Smooth muscle cell (in vitro differentiated cells): Measurements from ENCODE around the gene ADAM12. TPM values are rescaled to one million over a fixed set of nuclear protein-coding genes. Genes with fewer than 3 reads are reported as not detected.

Source experiments
- DNase-seq: peaks from one replicate; lab custom pipeline; 2025; ENCODE audit not compliant: unreplicated experiment; lab: John Stamatoyannopoulos, UW
- H2AFZ ChIP-seq: fragments of 200-600 bp; sonication (generic); 2 replicates; pipeline ENCODE4 v1.6.0; 2016; ENCODE audit warnings: antibody characterized with exemption, low read depth, mild to moderate bottlenecking
- H3F3A ChIP-seq: fragments of 200-600 bp; sonication (generic); 2 replicates; pipeline ENCODE4 v1.6.0; 2017; ENCODE audit warnings: antibody characterized with exemption, low read depth
- H3K27ac ChIP-seq: fragments of 200-600 bp; sonication (generic); 2 replicates; pipeline ENCODE4 v1.5.1; 2016; ENCODE audit warnings: low read depth, mild to moderate bottlenecking
- H3K27me3 ChIP-seq: fragments of 200-600 bp; sonication (generic); 2 replicates; pipeline ENCODE4 v1.6.1; 2016; ENCODE audit warnings: low read depth, mild to moderate bottlenecking
- H3K36me3 ChIP-seq: fragments of 200-600 bp; sonication (generic); 2 replicates; pipeline ENCODE4 v1.5.1; 2016; ENCODE audit warnings: low read depth
- H3K4me1 ChIP-seq: fragments of 200-600 bp; sonication (generic); 2 replicates; pipeline ENCODE4 v1.5.1; 2016; ENCODE audit warnings: low read depth
- H3K4me2 ChIP-seq: fragments of 200-600 bp; sonication (generic); 2 replicates; pipeline ENCODE4 v1.6.0; 2016; ENCODE audit warnings: mild to moderate bottlenecking
- H3K4me3 ChIP-seq: fragments of 200-600 bp; sonication (generic); 2 replicates; pipeline ENCODE4 v1.5.1; 2016; ENCODE audit warnings: mild to moderate bottlenecking
- H3K79me2 ChIP-seq: fragments of 200-600 bp; sonication (generic); 2 replicates; pipeline ENCODE4 v1.6.0; 2016; ENCODE audit warnings: low read depth, mild to moderate bottlenecking
- H3K9ac ChIP-seq: fragments of 200-600 bp; sonication (generic); 2 replicates; pipeline ENCODE4 v1.6.0; 2016; ENCODE audit warnings: low read depth
- H3K9me3 ChIP-seq: fragments of 200-600 bp; sonication (generic); replicated peaks from 2 replicates; pipeline ENCODE4 v1.5.1; 2016; ENCODE audit warnings: low read depth
- H4K20me1 ChIP-seq: fragments of 200-600 bp; sonication (generic); 2 replicates; pipeline ENCODE4 v1.6.0; 2016; ENCODE audit warnings: low read depth
- CTCF ChIP-seq: fragments of 200-600 bp; sonication (generic); IDR thresholded peaks from 2 replicates; pipeline ENCODE4 v1.5.1; 2017; ENCODE audit warnings: borderline replicate concordance, mild to moderate bottlenecking, antibody characterized with exemption; ENCODE audit not compliant: insufficient read depth, poor library complexity, severe bottlenecking
- WGBS: methylation state at CpG from one replicate; pipeline ENCODE4 v1.1.7; 2016; ENCODE audit warnings: low lambda C conversion rate; 5-methylcytosine and 5-hydroxymethylcytosine counted together
- polyA plus RNA-seq: library from polyadenylated mRNA; unstranded; fragments of >200 nt; fragmentation: Nextera tagmentation; extraction: Ambion mirVana; gene quantifications from 2 replicates; pipeline ENCODE4 v1.2.1, GENCODE V29; 2016
- total RNA-seq: library from RNA; depleted of rRNA; stranded (reverse); fragments of >200 nt; gene quantifications from 2 replicates; pipeline ENCODE4 v1.2.3, GENCODE V29; 2014

ADAM12 gene
- total and polyA plus RNA-seq, 2 experiments from 2014 or later = 40.0 to 54.3 TPM

- no peak overlapping the region for H2AFZ ChIP-seq
These were observed 41.0 kb upstream of the ADAM12 start for GRCh38 chr10:126429275-126429674.

GRCh38 chr10:126425489-126426065 lies 37.3 kb upstream of the ADAM12 start:
- Histone ChIP-seq H3K36me3 (no peaks in the 10 kb centered on the region), H3K4me3 (no peak overlapping the region), H3K27ac (no peak overlapping the region), H3F3A (no peaks in the 10 kb centered on the region), H4K20me1 (no peaks in the 10 kb centered on the region), H3K9me3 (peaks cover 3% of the 10 kb centered on the region), H3K79me2 (no peaks in the 10 kb centered on the region), H3K4me2 (no peak overlapping the region), H2AFZ (no peak overlapping the region), H3K4me1 (peaks cover 3% of the 10 kb centered on the region), H3K9ac (no peak overlapping the region), H3K27me3 (no peaks in the 10 kb centered on the region)
- 84% methylated on average over 8 of the region's 8 CpGs for WGBS
- no peak for DNase-seq
- no peak for TF ChIP-seq CTCF

More at GRCh38 chr10:126429275-126429674, 41.0 kb upstream of the ADAM12 start:
- H3F3A ChIP-seq = no peaks in the 10 kb centered on the region
- no peak for DNase-seq
- no peaks in the 10 kb centered on the region for H4K20me1 ChIP-seq
- H3K9me3 ChIP-seq = no peaks in the 10 kb centered on the region
- no peaks in the 10 kb centered on the region for H3K79me2 ChIP-seq
- WGBS = 87% methylated on average over 4 of the region's 4 CpGs
- H3K9ac ChIP-seq = no peak overlapping the region
- no peak for TF ChIP-seq CTCF
- H3K4me3 ChIP-seq = no peak overlapping the region
- H3K36me3 ChIP-seq = no peaks in the 10 kb centered on the region
- no peaks in the 10 kb centered on the region for H3K27me3 ChIP-seq
- H3K4me1 ChIP-seq = no peaks in the 10 kb centered on the region
- H3K4me2 ChIP-seq = no peak overlapping the region
- H3K27ac ChIP-seq = no peak overlapping the region

GRCh38 chr10:126425032-126425431 lies 36.8 kb upstream of the ADAM12 start:
- peaks cover 3% of the 10 kb centered on the region for H3K9me3 ChIP-seq
- DNase-seq = no peak
- no peak overlapping the region for H3K27ac ChIP-seq
- no peak overlapping the region for H3K4me2 ChIP-seq
- H4K20me1 ChIP-seq = no peaks in the 10 kb centered on the region
- H2AFZ ChIP-seq = no peak overlapping the region
- H3K79me2 ChIP-seq = no peaks in the 10 kb centered on the region
- H3K4me3 ChIP-seq = no peak overlapping the region
- no peaks in the 10 kb centered on the region for H3F3A ChIP-seq
- H3K4me1 ChIP-seq = peaks cover 3% of the 10 kb centered on the region
- no peak overlapping the region for H3K9ac ChIP-seq
- H3K27me3 ChIP-seq = no peaks in the 10 kb centered on the region
- 88% methylated on average over 5 of the region's 5 CpGs for WGBS
- no peaks in the 10 kb centered on the region for H3K36me3 ChIP-seq
- no peak for TF ChIP-seq CTCF
